Measurements from ENCODE around the gene IPO13.

IPO13 gene

GRCh38 chr1:43976045-43976444 lies 29.3 kb downstream of the IPO13 start:
- no peak for DNase-seq (ENCODE audit: extremely low read depth, low read depth)
- TF ChIP-seq CTCF (IDR thresholded peaks at IDR 0.05; ENCODE audit: low read depth, low read length), result no peak

- TF ChIP-seq CTCF (IDR thresholded peaks at IDR 0.05; ENCODE audit: low read depth, low read length), result no peak
Observed at GRCh38 chr1:43976890-43977289, 30.1 kb downstream of the IPO13 start.

GRCh38 chr1:43977376-43978263 lies 30.9 kb downstream of the IPO13 start:
- DNase-seq (ENCODE audit: extremely low read depth, low read depth), result no peak
- TF ChIP-seq CTCF (IDR thresholded peaks at IDR 0.05; ENCODE audit: low read depth, low read length), result no peak

More at GRCh38 chr1:43976890-43977289, 30.1 kb downstream of the IPO13 start:
- DNase-seq (ENCODE audit: extremely low read depth, low read depth), result no peak

- no peak for DNase-seq (ENCODE audit: extremely low read depth, low read depth)
- TF ChIP-seq CTCF (IDR thresholded peaks at IDR 0.05; ENCODE audit: low read depth, low read length), result no peak
Observed at GRCh38 chr1:43978264-43978550, 31.5 kb downstream of the IPO13 start.

GRCh38 chr1:43978551-43979260 lies 32.0 kb downstream of the IPO13 start, which contains the start of gene B4GALT2:
Gene B4GALT2 (plus strand): TSS chr1:43979210. CDS start chr1:43981161, 1,951 bp downstream.
- DNase-seq (ENCODE audit: extremely low read depth, low read depth), result no peak
- no peak for TF ChIP-seq CTCF (IDR thresholded peaks at IDR 0.05; ENCODE audit: low read depth, low read length)

GRCh38 chr1:43979261-43979527 lies 32.4 kb downstream of the IPO13 start:
- no peak for DNase-seq (ENCODE audit: extremely low read depth, low read depth)
- TF ChIP-seq CTCF (IDR thresholded peaks at IDR 0.05; ENCODE audit: low read depth, low read length), result no peak

GRCh38 chr1:43979528-43980254 lies 32.9 kb downstream of the IPO13 start:
- DNase-seq (ENCODE audit: extremely low read depth, low read depth), result no peak
- no peak for TF ChIP-seq CTCF (IDR thresholded peaks at IDR 0.05; ENCODE audit: low read depth, low read length)

All from AG09319 (cell line).